Measurements from ENCODE around the gene SHTN1.

- TF ChIP-seq, protein P1, sequence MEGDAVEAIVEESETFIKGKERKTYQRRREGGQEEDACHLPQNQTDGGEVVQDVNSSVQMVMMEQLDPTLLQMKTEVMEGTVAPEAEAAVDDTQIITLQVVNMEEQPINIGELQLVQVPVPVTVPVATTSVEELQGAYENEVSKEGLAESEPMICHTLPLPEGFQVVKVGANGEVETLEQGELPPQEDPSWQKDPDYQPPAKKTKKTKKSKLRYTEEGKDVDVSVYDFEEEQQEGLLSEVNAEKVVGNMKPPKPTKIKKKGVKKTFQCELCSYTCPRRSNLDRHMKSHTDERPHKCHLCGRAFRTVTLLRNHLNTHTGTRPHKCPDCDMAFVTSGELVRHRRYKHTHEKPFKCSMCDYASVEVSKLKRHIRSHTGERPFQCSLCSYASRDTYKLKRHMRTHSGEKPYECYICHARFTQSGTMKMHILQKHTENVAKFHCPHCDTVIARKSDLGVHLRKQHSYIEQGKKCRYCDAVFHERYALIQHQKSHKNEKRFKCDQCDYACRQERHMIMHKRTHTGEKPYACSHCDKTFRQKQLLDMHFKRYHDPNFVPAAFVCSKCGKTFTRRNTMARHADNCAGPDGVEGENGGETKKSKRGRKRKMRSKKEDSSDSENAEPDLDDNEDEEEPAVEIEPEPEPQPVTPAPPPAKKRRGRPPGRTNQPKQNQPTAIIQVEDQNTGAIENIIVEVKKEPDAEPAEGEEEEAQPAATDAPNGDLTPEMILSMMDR (IDR thresholded peaks at IDR 0.05; ENCODE audit: low read depth, low read length, poor library complexity, severe bottlenecking) = no peak
- no peak for TF ChIP-seq EZH2phosphoT487 (IDR thresholded peaks at IDR 0.05; ENCODE audit: borderline replicate concordance, low read length)
These were observed 140.6 kb downstream of the SHTN1 start for GRCh38 chr10:116864436-116864835.

All from DOHH2 (cell line).